SW 1271 (cell line): Measurements from ENCODE around the gene FBXW10B.
"Not testable (repeated sequence)": the region's sequence is repeated elsewhere in the genome, so short reads cannot be mapped to it uniquely, and the experiment has no call there.

Experiments
- DNase-seq, 2 experiments: peaks; one replicate each; lab custom pipeline; 2025; lab: John Stamatoyannopoulos, UW

The FBXW10B gene

DNA sequence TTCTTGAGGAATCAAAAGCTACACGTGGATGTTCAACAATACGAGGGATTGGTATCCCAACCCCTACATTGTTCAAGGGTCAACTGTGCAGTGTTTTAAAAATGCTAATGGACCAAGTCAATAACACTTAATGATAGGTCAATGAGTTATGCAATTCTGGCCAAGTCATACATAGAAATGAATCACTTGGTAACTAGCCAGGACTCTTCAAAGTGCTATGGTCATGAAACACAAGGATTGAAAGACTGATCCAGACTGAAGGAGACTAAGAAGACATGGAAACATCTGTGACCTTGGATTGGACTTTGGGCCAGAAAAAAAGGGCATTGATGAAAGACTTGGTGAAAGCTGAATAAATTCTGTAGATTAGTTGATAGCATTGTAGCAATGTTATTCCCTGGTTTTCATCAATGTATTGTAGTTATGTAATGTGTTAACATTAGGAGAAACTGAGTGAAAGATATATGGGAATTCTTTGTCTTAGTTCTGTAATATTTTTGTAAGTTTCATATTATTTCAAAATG, 11.5 kb upstream of the FBXW10B start:
- DNase-seq, result not testable (repeated sequence)

DNA sequence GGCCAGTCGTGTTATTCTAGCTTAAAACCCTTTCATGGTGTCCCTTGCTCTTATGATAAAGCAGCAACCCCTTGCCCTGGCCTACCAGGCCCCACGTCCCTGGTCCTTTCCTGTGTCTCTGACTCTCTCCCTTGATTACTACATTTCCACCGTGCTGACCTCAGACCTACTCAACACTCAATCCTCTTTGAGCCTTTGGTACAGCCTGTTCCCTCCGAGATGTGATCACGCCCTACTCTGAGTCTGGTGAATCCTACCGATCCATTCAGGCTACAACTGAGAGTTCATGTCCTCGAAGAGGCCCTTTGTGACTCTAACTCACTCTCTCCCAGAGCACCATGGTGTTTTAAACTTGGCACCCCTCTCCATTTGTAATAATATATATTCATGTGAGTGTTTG, 10.5 kb upstream of the FBXW10B start:
- not testable (repeated sequence) for DNase-seq

DNA sequence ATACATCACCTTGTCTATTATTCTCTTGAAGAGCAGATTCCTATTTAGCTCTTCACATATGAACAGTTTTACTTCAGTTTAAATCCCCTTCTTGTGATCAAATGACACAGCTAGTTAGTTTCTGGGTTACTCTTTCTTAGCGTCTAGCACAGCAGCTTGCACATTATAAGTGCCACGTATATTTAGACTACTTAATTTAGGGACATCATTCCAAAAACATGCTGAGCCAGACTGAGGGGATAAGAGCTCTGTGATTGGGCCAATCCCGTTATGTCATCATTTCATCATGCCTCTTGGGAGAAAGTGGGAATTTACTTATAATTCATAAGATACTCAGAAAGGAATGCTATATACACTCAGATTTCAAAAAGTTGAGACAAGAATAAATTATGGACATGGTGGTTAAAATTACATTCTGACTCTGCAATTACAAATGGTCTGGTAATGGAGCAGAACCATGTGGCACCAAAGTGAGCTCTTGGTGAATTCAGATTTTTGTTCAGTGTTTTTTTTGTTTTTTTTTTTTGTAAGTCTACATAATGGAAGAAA, 4.2 kb upstream of the FBXW10B start:
- not testable (repeated sequence) for DNase-seq

DNA sequence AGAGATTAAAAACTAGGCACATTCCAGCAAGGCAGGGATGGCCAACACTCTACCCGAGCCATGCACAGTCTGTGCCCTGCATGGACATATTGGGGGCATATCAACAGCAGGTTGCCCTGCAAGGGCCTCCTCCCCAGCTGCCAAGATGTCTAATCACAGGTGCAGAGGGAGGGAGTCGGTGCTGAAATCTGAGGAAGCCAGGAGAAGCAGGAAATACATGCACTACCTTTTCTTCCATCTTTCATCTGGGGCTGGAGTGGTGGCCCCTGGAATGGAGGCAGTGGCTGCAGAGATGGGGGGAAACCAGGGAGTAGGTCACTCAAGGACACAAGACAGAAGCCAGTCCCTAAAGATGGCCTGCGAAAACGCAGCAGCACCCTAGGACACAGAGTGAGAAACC, 3.8 kb upstream of the FBXW10B start:
- DNase-seq, result not testable (repeated sequence)

DNA sequence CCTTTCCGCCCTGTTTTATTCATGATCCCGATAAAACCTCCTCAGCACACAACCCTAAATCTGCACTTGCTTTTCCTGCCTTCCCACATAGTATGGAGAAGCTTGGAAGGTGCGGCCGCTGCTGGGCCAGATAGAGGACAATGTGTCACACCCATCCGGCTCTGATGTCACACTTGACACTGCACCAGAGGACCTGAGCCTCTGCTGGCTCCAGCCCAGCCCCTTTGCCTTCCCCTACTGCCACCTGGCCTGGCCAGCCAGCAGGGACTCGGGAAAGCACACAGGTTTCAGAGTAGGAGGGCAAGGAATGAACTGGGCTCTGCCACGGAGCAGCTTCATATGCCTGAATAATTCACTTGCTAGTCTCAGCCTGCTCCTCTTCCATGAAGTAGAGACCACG, 2.6 kb upstream of the FBXW10B start:
- not testable (repeated sequence) for DNase-seq

DNA sequence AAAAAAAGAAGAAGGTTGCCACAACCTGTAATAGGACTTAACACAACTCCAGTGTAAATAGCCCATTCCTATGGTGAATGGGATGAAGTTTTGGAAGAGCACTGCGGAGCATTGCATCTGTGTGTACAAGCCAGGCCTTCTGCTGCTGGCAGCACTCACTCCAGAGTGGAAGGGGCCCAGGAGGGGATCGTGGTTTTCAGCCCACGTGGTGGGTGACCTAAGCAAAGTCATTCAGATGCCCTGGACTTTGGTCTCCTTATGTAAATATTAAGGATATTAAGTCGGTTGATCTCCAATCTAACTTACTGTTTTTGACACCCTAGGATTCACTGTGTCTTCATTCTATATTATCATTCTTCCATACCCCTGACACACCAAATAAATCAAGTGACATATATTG, 2.7 kb downstream of the FBXW10B start:
- DNase-seq, result not testable (repeated sequence)

DNA sequence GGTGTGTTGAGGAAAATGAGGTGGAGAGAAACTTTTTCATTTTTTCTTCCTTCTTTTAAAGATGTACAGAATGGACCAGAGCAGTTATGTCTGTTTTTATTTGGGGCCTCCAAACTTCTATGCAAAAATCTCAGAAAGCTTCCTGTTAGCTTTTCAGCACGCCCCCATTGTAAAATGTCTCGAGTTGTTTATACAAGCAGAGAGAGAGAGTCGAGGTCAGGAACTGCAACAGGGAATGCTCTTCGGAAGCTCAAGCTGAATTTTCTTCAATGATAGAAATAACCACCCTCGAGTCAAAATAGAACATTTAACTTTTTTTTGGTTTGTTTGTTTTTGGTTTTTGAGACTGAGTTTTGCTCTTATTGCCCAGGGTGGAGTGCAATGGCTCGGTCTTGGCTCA, 3.7 kb downstream of the FBXW10B start:
- not testable (repeated sequence) for DNase-seq

DNA sequence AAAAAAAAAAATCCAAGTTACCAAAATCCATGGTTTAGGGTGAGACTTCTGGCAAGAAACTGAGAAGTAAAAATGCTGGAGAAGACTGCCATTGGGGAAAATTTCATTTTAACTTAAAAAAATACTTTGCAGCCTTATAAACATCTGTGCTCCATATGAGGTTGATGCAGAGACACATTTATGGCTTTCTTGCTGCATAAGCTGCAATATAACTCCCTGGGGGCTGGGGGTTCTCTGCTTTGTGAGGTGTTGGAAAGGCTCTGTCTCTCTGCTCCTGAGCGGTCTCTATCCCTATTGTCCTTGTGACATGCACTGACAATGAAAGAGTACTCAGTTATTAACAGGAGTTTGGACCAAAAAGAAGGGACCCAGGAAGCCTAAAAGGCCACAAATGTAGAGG, 6.4 kb downstream of the FBXW10B start:
- DNase-seq, result not testable (repeated sequence)

DNA sequence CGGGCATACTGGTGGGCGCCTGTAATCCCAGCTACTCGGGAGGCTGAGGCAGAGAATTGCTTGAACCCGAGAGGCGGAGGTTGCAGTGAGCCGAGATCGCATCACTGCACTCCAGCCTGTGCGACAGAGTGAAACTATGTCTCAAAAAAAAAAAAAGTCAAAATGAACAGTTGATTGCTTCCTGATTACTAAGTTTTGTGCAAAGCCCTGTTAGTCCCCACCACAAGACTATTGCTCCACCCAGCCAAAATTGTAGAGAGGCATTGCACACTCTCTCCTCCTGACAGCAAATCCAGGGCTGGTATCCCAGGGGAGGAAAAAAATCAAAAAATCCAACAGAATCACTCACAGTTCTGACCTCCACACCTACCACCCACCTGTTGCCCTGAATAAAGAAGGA, 26.5 kb downstream of the FBXW10B start:
- not testable (repeated sequence) for DNase-seq

DNA sequence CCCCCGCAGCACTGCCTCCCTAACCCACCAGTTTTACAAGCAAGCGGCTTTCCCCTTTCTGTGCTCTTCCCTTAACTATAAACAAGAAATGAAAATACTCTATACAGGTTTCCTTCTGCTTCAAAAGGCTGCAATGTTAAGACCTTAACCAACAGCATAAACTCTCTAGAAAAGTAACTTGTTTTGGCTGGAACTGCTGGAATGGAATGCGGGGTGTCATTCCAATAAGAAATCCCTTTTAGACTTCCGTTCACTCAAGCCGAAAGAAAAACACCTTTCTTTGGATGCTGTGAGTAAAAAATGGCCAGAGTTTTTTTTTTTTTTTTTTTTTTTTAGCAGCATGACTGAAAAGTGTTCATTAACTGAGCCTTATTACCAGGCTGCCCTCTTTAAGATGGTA, 27.5 kb downstream of the FBXW10B start:
- DNase-seq, result not testable (repeated sequence)

DNA sequence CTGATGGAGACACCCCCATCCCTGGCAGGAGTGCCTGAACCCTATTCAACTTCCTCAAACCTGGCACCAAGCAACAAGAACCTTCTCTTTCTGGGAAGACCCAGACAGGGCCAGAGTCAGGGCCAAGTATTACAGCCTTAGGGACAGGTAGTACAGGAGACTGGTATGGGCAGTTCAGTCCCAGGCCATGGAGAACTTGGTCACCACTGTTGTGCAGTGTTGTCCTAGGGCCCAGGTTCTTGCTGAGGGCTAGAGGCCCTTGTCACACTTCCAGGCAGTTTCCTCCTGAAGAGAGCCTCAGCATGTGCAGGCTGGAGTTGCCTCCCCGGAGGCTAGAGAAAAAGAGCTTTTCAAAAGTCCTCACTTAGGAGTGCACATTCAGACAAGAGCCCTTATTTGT, 28.7 kb downstream of the FBXW10B start:
- DNase-seq, result not testable (repeated sequence)

DNA sequence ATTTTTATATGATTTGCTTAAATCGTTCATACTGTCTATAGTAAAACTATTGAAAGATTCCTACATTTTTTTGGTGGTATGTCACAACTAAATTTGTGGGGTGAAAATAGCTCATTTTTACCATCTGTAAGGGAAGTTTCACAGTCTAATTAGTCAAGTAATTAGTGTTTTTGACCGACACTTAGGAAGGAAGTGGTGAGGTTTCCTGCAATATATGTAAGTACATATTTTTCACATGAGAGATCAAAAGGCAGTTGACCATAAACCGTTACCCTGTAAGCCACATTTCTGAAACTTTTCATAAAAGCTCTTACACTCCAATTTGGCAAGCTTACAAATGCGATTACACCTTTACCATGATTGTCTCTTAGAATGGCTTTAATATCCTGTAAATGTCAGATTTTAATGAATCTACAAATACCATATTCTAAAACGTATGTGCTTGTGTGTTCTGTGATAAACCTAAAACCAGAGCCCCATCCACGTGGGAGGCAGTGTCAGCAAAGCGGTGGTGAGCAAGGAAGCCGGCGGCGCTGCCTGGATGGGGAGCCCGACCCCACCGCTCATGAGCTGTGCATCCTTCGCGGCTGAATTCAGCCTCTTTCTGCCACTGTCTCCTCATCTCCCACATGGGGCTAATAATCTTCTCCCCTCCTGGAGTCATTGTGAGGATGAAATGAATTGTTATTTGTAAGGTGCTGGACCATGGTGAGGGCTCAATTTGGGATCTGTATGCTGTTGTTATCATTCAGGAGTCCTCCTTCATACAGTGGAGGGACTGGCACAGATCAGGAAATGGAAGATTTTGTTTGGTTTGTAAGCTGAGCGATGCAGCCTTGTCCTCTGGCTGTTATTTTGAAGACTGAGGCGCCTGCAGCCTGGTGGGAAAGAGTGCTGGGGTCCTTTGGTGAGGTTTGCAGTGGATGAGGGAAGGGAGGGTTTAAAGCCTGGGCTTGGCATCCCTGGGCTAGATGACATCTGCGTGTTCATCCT, 29.7 kb downstream of the FBXW10B start:
- DNase-seq, result not testable (repeated sequence)

DNA sequence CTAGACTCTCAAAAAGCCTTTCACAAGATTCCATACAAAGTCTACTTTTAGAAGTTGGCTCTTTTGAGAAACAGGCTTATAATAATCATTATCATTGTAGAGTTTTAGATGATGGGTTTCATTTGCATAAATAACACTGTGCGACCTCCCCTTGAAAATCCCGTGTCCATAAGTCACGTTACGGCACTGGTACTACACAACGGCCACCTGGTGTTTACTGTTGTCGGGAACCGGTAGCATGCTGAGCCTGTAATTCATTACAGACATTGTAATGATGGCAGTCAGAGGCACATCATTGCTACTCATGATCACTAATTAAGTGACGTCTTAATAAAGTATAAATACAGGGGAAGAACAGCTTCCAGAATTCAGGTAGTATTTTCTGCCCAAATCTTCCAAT, 31.5 kb downstream of the FBXW10B start:
- DNase-seq, result not testable (repeated sequence)

DNA sequence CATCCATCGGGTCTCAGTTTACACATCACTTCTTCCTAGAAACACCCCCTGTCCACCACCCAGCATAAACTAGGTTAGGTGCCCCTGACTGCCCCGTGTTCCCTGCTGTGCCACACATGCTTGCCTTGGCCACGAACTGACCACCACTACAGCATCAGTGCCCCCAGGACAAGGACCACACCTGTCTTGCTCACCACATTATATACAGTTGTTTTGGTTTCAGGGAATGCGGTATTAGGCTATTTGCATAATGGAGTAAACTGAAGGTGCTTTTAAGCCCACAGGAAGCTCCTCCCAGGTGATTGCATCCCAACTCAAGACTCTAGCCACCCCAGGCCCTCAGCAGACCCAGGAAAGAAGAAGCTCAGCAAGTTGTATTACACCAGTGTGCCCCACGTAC, 36.2 kb downstream of the FBXW10B start:
- DNase-seq, result not testable (repeated sequence)

DNA sequence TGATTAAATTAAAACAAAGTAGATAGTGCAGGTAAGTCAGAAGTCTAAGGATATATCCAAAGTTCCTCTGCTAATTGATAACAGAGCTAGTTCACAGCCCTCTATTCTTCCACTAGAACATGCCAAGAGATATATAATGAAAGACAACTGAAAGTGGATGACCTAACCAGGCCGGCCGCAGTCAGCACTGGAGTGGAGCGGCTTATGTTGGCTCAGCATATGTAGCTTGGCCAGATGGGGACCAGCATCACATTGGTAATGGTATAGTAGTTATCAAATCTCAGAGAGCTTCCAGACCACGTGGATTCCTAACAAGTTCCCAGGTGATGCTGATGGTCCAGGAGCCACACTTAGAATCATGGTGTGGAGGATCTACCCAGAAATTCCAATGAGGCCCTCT, 38.0 kb downstream of the FBXW10B start:
- DNase-seq, result not testable (repeated sequence)

DNA sequence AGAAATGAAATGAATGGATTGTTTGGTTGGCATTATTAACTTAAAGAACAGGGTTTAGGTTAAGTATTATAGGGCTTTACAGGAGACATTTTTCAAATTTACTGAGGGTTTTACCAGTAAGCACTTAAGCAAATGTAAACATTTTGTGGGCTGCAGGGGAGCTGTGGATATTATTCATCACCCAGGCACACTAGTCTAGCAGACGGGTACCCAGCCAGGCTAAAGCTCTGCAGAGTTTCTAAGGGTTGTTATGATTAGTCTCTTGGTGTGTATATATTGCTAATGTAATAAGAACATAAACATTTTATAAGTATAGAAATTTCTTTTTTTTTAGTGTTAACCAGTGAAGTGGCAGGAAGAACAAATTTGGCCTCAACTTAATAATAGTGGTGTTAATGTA, 42.7 kb downstream of the FBXW10B start:
- not testable (repeated sequence) for DNase-seq

DNA sequence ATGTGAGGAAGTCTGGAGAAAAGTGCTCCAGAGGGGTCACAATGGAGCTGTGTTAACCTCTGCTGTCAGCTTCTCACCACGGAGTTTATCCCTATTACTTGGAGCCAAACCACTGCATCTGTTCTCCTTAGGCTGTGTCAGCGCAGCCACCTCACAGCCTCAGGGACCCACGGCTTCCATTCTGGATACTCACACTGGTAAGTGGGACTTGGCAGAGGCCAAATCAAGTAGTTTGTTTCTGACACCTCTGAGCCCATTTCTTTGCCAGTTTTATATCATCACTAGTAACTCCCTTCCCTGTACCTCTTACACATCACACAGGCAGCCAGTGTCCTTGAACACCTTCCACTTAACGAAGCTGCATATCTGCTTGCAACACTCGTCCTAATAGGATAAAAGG, 44.8 kb downstream of the FBXW10B start:
- DNase-seq, result not testable (repeated sequence)

DNA sequence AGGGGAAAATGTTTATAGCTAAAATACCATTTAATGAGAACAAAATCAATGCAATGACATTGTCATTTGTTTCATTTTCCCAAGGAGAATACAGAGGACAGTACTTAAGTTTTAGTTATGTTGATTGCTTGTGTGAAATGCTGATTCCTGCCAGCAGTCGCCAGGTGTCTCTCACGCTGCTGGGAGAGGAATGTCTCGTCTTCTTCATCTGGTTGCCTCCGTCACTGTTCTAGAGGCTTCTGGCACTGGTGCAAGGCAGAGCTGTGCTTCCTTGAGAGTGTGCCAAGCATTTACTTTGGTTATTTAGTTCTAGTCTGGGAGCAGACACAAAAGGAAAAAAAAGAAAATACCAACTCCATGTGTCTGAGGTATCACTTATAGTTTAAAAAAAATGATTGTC, 45.6 kb downstream of the FBXW10B start:
- DNase-seq, result not testable (repeated sequence)
